SK-N-SH treated with all-trans-retinoic acid at 6 μM for 48 hours (cell line): Measurements from ENCODE around the gene CD244.

Experiments
- ATAC-seq: fragments of 200-7000 bp; cut with Tn5 transposase; 3 replicates; pipeline ENCODE4 v1.9.1; 2020; ENCODE audit warnings: mild to moderate bottlenecking, moderate library complexity
- ARNTL ChIP-seq: fragments of 450-650 bp; formaldehyde crosslinking; IDR thresholded peaks from 2 replicates; pipeline ENCODE4 v1.5.0; 2020; ENCODE audit warnings: low read depth, mild to moderate bottlenecking, moderate library complexity, borderline replicate concordance
- BACH2 ChIP-seq: fragments of 250-450 bp; sonication (Bioruptor Pico); IDR thresholded peaks from 2 replicates; pipeline ENCODE4 v1.9.0; 2021; ENCODE audit warnings: mild to moderate bottlenecking, borderline replicate concordance
- CSDC2 ChIP-seq: fragments of 250-450 bp; sonication (Bioruptor Pico); IDR thresholded peaks from 2 replicates; pipeline ENCODE4 v1.5.0; 2020; ENCODE audit warnings: mild to moderate bottlenecking, moderate library complexity
- CSRNP3 ChIP-seq: fragments of 250-450 bp; sonication (Bioruptor Pico); IDR thresholded peaks from 2 replicates; pipeline ENCODE4 v1.5.1; 2021; ENCODE audit warnings: mild to moderate bottlenecking, moderate library complexity
- ESRRG ChIP-seq: fragments of 250-450 bp; sonication (Bioruptor Pico); IDR thresholded peaks from 2 replicates; pipeline ENCODE4 v1.6.1; 2021; ENCODE audit warnings: mild to moderate bottlenecking
- GLIS3 ChIP-seq: fragments of 250-450 bp; sonication (Bioruptor Pico); IDR thresholded peaks from 2 replicates; pipeline ENCODE4 v1.5.0; 2020; ENCODE audit warnings: mild to moderate bottlenecking, moderate library complexity
- ISL1 ChIP-seq: fragments of 250-450 bp; sonication (Bioruptor Pico); IDR thresholded peaks from 2 replicates; pipeline ENCODE4 v2.1.2; 2022; ENCODE audit warnings: mild to moderate bottlenecking, moderate library complexity
- OSR1 ChIP-seq: fragments of 250-450 bp; sonication (Bioruptor Pico); IDR thresholded peaks from 2 replicates; pipeline ENCODE4 v1.8.0; 2022; ENCODE audit warnings: moderate library complexity, mild to moderate bottlenecking, inconsistent platforms
- PATZ1 ChIP-seq: fragments of 250-450 bp; sonication (Bioruptor Pico); IDR thresholded peaks from 2 replicates; pipeline ENCODE4 v1.8.0; 2020; ENCODE audit warnings: mild to moderate bottlenecking, moderate library complexity, borderline replicate concordance
- POU6F1 ChIP-seq: fragments of 250-450 bp; sonication (Bioruptor Pico); IDR thresholded peaks from 2 replicates; pipeline ENCODE4 v1.8.0; 2021; ENCODE audit warnings: low read depth, mild to moderate bottlenecking, moderate library complexity, borderline replicate concordance
- PPARA ChIP-seq: fragments of 250-450 bp; sonication (Bioruptor Pico); IDR thresholded peaks from 2 replicates; pipeline ENCODE4 v1.5.0; 2020; ENCODE audit warnings: mild to moderate bottlenecking, borderline replicate concordance
- SNAI2 ChIP-seq: fragments of 250-450 bp; sonication (Bioruptor Pico); IDR thresholded peaks from 2 replicates; pipeline ENCODE4 v1.5.0; 2020; ENCODE audit warnings: mild to moderate bottlenecking, moderate library complexity
- TCF4 ChIP-seq: fragments of 250-450 bp; sonication (Bioruptor Pico); IDR thresholded peaks from 2 replicates; pipeline ENCODE4 v1.8.0; 2021; ENCODE audit warnings: mild to moderate bottlenecking, moderate library complexity, borderline replicate concordance
- TOX ChIP-seq: fragments of 250-450 bp; sonication (Bioruptor Pico); IDR thresholded peaks from 2 replicates; pipeline ENCODE4 v1.8.0; 2021; ENCODE audit warnings: mild to moderate bottlenecking, moderate library complexity, borderline replicate concordance
- TSHZ2 ChIP-seq: fragments of 250-450 bp; sonication (Bioruptor Pico); IDR thresholded peaks from 2 replicates; pipeline ENCODE4 v1.5.0; 2020; ENCODE audit warnings: mild to moderate bottlenecking, moderate library complexity
- ZC3H10 ChIP-seq: fragments of 250-450 bp; sonication (Bioruptor Pico); IDR thresholded peaks from 2 replicates; pipeline ENCODE4 v1.5.1; 2021; ENCODE audit warnings: mild to moderate bottlenecking, moderate library complexity
- ZNF565 ChIP-seq: fragments of 450-650 bp; formaldehyde crosslinking; conservative IDR thresholded peaks from 2 replicates; pipeline ENCODE4 v1.5.0; 2020; ENCODE audit warnings: low read depth, mild to moderate bottlenecking, moderate library complexity
- ZNF70 ChIP-seq: fragments of 450-650 bp; formaldehyde crosslinking; IDR thresholded peaks from 2 replicates; pipeline ENCODE4 v1.5.0; 2020; ENCODE audit warnings: mild to moderate bottlenecking, moderate library complexity
- ZNF8 ChIP-seq: fragments of 450-650 bp; formaldehyde crosslinking; IDR thresholded peaks from 2 replicates; pipeline ENCODE4 v1.5.0; 2020; ENCODE audit warnings: mild to moderate bottlenecking, moderate library complexity

Gene CD244

GRCh38 chr1:160862203-160863060 is at the start of gene CD244:
Gene CD244, minus strand, starts transcription at chr1:160862887. Its CDS starts 210 bp downstream, at chr1:160862677.
- TF ChIP-seq ZNF70 (CRISPR knock-in tag), result no peak
- no peak for TF ChIP-seq OSR1
- no peak for TF ChIP-seq CSRNP3 (CRISPR knock-in tag)
- no peak for TF ChIP-seq ZNF8 (CRISPR knock-in tag)
- TF ChIP-seq BACH2 (CRISPR knock-in tag), result no peak
- TF ChIP-seq TOX, result no peak
- no peak for TF ChIP-seq TSHZ2 (CRISPR knock-in tag)
- TF ChIP-seq POU6F1, result no peak
- TF ChIP-seq TCF4, result no peak
- no peak for TF ChIP-seq ISL1 (CRISPR knock-in tag)
- no peak for TF ChIP-seq PATZ1 (CRISPR knock-in tag)
- no peak for TF ChIP-seq CSDC2
- ATAC-seq, result peak; percentile 25; the same call in 2 of the 3 replicates

GRCh38 chr1:160911925-160912324 is 49.2 kb upstream of the CD244 start:
- ATAC-seq, result no peak

GRCh38 chr1:160911441-160911840 is 48.8 kb upstream of the CD244 start:
- no peak for ATAC-seq
- TF ChIP-seq ARNTL (no peak), PATZ1 (CRISPR knock-in tag) (no peak), CSRNP3 (CRISPR knock-in tag) (no peak), ZNF565 (CRISPR knock-in tag) (no peak), ZNF70 (CRISPR knock-in tag) (no peak), GLIS3 (CRISPR knock-in tag) (no peak), TOX (no peak), OSR1 (no peak), TCF4 (no peak), CSDC2 (no peak), BACH2 (CRISPR knock-in tag) (no peak)
- TF ChIP-seq, all 23 proteins: peak for 0

More at GRCh38 chr1:160911925-160912324, 49.2 kb upstream of the CD244 start:
- no peak for TF ChIP-seq SNAI2
- no peak for TF ChIP-seq TSHZ2 (CRISPR knock-in tag)
- no peak for TF ChIP-seq ZC3H10 (CRISPR knock-in tag)
- TF ChIP-seq ESRRG, result no peak
- TF ChIP-seq PPARA (CRISPR knock-in tag), result no peak
